GM19193 (cell line): ENCODE results near the gene RNF223.

Experiments used
- POLR2A ChIP-seq: IDR thresholded peaks from 4 replicates; pipeline ENCODE4 v1.6.1; 2011; ENCODE audit not compliant: insufficient read depth, insufficient read length; ENCODE audit errors: extremely low read depth

The RNF223 gene

DNA sequence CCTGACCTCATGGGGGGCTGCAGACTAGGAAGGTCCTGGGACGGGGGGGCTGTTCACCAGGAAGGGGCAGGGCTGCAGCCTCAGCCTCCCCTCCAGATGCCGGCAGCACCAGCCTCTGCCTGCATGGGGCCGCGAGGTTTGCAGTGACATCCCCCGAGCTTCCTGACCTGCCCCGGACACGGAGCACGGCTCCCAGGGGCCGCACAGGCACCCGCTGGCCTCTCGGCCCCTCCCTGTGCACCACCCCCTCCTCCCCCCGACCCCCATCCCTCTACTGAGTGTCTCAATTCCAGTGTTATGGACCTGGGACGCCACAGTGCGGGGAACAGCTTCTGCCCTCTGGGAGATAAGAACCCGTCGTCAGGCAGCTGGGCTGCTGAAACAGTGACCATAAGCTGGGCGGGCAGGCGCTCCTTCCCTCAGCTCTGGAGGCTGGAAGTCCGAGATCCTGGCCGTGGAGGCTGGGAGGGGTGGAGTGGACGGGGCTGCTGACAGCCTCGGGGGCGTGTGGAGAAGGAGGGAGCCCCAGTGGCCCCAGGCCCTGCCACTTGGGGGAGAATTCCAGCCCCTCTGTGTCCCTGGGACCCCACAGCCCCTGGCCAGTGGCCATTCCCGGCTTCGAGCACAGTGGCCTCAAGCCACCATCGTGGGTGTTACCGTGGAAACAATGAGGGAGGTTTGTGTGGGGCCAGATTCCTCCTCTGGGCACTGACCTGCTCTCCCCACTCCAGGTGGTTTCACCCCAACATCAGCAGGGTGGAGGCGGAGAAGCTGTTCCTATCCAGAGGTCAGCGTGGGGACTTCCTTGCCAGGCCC is 11.6 kb downstream of the RNF223 start:
- no peak for TF ChIP-seq POLR2A

DNA sequence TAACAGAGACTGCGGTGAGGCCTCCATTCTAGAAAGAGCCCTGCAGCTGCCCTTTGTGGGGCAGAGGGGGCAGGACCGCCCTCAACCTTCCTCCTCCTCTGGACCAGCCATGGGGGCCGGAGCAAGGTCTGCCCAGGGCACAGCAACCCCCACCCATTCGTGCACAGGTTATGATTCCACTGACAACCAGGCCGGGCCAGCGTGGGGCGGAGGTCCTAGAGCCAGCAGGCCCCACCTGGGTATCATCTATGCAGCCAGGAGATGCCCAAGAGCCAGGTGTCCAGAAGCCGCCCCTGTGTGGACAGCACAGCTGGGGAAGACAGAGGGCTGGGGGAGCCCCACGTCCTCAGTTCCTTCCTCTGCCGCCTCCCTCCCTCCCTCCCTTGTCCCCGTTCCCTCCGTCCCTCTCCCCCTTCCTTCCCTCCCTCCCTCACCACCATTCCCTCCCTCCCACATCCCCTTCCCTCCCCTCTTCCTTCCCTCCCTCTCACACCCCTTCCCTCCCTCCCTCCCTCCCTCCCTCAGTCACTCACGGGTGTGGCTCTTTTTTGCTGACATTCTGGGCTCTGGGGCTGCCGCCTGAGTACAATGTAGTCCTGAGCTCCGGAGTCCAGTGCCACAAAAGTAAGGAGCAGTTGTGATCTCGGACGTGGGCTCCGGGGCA is 12.3 kb downstream of the RNF223 start:
- no peak for TF ChIP-seq POLR2A

DNA sequence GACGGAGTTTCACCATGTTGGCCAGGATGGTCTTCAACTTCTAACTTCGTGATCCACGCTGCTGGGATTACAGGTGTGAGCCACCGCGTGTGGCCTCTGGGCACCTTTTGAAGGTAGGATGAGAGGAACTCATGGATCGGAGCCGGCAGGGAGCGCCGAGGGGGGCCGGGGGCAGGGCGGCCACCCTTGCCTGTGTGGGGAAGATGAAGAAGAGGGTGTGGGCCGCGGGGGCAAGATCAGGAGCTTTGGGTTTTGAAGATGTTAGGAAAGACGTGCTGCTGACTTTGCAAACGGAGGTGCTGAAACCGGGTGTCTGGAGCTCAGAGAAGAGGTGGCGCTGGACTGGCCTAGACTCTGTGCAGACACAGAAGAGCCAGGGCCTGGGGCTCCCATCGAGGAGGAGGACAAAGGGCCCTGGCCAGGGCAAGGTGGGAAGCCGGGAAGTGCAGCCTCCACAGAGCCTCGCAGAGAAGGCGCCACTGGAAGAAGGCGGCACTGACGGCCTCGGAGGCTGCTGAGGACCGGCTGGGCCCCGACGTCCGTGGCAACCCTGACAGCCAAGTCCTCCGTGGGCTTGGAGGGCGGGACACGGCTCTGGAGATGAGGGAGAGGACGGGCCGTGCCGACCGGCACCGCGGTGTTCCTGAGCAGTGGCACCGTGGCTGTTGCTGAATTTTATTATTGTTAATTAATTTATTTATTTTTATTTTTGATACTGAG is 13.7 kb downstream of the RNF223 start:
- no peak for TF ChIP-seq POLR2A

DNA sequence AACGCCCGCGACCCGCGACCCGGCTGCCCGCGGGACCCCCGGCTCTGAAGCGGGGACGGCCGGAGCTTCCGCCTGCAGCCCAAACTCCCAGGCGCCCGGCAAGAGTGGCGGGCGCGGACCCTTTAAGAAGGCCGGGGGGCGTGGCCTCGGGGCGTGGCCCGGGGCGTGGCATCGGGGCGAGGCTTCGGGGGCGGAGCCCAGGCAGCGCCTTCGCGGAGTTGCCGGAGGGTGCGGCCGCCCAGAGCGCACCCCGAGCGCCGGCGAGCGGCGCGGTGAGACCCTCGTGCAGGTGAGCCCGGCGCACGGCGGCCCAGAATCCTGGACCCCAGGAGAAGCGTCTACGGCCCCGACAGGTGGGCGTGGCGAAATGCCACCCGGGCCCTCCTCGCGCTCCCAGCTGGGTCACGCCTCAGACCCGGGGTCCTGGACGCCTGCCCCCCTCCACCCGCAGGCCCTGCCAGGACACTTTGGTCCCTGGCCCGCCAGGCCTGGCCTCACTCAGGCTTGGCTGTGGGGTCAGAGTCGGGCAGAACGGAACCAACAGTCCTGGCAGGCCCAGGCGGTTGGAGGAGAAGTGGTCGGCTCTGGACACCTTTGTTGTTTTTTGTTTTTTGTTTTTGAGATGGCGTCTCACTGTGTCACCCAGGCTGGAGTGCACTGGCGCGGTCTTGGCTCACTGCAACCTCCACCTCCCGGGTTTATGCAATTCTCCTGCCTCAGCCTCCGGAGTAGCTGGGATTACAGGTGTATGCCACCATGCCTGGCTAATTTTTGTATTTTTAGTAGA is 14.4 kb downstream of the RNF223 start:
- TF ChIP-seq POLR2A: no peak

DNA sequence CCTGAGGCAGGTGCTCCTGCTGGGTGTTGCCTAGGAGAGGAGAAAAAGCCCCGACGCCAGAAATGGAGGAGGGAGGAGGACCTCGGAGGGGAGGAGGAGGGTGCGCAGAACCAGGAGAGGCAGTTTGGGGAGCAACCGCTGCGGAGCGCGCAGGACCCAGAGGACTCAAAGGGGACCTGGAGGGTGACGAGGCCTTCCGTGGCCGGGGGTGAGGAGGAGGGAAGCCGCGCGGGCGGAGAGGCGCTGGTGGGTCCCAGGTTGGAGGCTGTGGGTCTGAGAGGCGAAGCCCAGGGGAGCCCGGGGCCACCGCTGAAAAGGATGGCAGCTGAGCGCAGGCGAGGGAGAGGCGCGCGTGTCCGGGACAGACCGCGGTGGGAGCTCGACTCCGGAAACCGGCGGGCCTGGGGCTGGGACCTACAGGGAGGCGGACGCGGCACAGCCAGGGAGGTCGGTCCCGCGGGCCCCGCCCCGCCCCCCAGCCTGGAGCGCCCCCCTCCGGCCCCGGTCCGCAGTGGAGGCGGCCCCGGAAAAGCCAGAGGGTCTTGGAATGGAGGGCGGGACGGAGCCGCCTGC is 15.1 kb downstream of the RNF223 start:
- no peak for TF ChIP-seq POLR2A

DNA sequence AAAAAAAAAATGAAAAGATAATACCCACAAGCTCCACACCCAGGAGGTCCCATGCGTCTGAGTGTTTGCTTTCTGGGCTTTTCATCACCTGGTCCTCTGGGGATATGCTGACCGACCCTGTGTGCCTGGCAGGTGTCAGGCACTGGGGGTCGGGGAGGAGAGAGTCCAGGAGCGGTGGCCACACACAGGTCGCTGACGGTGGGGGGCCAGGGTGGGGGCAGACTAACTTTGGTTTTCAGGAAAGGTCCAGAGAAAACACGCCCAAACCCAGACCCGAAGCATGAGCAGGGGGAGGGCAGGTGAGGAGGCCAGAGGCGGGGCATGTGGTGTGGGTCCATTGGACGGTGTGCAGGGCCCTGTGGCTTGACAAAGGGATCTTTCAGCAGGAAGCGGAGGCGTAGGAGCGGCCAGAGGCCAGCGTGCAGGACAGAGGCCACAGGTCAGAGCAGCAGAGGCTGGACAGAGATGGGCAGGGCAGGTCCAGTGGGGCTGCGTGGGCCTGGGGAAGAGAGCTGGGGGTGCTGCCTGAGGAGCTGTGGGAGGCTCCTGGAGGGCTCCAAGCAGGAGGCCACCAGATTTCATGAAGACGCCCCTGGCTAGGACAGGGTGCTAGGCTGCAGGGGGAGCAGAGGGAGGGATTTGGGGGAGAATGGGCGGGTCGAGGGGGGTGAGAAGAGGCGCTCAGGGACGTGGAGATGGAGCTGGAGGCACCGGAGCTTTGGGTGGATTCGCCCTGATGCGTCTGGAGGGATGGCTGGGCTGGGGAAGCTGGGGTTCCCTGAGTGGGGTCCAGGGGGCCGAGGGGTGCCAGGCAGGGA is 15.8 kb downstream of the RNF223 start:
- TF ChIP-seq POLR2A: no peak

DNA sequence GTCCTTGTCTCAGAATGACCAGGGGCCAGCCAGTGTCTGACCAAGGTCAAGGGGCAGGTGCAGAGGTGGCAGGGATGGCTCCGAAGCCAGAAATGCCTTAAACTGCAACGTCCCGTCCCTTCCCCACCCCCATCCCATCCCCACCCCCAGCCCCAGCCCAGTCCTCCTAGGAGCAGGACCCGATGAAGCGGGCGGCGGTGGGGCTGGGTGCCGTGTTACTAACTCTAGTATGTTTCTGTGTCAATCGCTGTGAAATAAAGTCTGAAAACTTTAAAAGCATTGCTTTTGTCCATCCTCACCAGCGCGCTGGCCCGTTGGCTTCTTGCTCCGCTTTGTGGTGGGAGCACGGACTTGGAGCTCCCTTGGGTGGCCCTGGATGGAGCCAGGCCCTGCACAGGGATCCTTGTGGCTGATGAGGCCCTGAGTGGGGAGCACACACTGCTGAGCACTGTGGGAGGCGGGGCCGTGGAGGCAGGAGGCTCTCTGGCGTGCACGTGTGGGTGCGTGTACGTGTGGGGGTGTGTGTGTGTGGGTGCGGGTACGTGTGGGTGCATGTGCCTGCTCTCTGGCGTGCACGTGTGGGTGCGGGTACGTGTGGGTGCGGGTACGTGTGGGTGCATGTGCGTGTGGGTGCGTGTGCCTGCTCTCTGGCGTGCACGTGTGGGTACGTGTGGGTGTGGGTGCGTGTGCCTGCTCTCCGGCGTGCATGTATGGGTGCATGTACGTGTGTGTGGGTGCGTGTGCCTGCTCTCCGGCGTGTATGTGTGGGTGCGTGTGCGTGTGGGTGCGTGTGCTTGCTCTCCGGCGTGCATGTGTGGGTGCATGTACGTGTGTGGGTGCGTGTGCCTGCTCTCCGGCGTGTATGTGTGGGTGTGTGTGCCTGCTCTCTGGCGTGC is 18.0 kb downstream of the RNF223 start:
- no peak for TF ChIP-seq POLR2A

DNA sequence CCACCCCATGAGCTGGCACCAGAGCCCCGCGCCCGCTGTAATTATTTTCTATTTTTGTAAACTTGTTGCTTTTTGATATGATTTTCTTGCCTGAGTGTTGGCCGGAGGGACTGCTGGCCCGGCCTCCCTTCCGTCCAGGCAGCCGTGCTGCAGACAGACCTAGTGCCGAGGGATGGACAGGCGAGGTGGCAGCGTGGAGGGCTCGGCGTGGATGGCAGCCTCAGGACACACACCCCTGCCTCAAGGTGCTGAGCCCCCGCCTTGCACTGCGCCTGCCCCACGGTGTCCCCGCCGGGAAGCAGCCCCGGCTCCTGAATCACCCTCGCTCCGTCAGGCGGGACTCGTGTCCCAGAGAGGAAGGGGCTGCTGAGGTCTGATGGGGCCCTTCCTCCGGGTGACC is 19.1 kb downstream of the RNF223 start:
- no peak for TF ChIP-seq POLR2A

DNA sequence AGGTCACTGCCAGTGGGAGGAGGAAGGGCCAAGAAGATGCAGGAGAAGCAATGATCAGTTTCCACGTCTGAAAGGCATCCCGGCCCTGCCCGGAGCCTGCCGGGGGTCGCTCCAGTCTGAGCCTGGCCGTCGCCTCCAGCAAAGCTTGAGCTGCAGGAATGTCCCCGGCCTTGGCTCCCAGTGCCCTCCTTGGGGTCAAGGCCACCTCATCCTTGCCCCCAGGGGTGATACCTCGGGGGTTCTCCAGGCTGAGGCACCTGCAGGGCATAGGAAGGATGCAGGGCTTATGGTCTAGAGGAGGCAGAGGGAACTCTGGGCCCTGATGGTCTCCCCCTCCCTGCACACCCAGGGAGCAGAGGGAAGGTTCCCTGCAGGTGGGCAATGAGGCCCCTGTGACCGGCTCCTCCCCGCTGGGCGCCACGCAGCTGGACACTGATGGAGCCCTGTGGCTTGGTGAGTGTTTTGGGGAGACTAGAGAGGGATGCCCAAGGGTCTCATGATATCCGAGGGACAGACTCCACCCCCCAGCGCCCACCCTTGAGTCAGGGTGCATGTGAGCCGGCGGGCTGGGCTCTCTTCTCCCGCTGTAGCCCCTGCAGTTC is 19.9 kb downstream of the RNF223 start:
- no peak for TF ChIP-seq POLR2A

DNA sequence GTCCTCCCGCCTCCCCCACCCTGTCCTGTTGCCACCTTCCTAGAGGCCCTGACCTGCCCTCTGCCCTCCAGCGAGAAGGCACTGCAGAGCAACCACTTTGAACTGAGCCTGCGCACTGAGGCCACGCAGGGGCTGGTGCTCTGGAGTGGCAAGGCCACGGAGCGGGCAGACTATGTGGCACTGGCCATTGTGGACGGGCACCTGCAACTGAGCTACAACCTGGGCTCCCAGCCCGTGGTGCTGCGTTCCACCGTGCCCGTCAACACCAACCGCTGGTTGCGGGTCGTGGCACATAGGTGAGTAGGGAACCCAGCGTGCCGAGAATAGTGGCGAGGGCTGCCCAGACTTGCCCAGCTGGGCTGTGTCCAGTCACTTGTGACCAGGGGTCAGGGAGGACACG is 20.4 kb downstream of the RNF223 start:
- TF ChIP-seq POLR2A: no peak

- TF ChIP-seq POLR2A: no peak
Observed at GRCh38 chr1:1053022-1053421, 21.1 kb downstream of the RNF223 start.
